GM18868 (cell line): Measurements from ENCODE around the gene SGSM1.
"Not testable (repeated sequence)": the region's sequence is repeated elsewhere in the genome, so short reads cannot be mapped to it uniquely, and the experiment has no call there.

Experiments
- ATAC-seq: cut with Tn5 transposase; IDR thresholded peaks from one replicate; pipeline ENCODE4 v1.9.1; 2021; ENCODE audit warnings: mild to moderate bottlenecking, moderate library complexity; ENCODE audit not compliant: unreplicated experiment

Gene SGSM1

DNA sequence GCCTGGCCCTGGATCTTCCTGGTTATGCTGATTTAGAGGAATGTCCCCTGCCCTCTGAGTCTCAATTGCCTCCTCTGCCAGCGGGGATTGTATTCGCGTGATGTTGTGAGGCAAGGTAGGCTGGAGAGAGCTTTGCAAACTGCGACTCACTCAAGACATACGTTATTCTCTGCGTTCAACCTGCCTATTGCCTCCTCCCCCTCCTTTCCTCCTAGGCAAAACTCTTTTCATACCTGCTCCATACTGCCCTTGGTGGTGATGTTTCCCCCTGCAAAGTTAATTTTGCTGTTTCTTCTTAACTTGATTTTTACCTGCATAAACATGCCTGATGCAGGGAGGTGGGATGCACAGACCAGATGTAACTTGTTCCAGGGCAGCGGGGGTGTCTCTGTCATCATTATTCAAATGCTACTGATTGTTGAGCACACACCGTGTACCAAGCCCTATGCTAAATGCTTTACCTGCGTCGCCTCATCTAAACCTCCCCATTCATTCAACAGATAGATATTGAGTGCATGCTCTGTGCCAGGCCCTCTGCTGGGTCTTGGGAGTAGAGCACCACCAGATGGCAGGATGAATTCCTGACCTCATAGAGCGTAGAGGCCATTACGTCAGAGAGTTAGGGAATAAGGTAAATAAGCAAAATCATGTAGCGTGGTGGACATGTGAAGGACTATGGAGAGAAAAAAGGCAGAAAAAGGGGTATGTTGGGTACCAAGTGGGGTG, 29.0 kb downstream of the SGSM1 start:
- ATAC-seq: no peak

DNA sequence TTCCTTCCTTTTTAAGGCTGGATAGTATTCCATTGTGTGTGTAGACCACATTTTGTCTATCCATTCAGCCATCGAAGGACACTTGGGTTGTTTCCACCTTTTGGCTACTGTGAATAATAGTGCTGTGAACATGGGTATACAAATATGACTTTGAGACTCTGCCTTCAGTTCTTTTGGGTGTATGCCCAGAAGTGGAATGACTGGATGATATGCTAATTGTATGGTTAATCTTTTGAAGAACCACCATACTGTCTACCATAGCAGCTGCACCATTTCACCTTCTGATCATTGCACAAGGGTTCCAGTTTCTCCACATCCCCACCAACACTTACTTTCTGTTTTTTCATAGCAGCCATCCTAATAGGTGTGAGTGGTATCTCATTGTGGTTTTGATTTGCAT, 30.3 kb downstream of the SGSM1 start:
- ATAC-seq: no peak

DNA sequence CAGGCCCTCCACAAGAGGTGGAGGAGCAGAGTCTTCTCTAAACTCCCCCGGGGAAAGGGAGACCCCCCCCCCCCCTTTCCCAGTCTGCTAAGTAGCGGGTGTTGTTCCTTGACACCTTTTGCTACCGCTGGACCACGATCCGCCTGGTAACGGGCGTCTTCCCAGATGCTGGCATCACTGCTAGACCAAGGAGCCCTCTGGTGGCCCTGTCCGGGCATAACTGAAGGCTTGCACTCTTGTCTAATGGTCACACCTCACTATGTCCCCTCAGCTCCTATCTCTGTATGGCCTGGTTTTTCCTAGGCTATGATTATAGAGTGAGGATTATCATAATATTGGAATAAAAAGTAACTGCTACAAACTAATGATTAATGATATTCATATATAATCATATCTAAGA, 31.5 kb downstream of the SGSM1 start:
- ATAC-seq: not testable (repeated sequence)

DNA sequence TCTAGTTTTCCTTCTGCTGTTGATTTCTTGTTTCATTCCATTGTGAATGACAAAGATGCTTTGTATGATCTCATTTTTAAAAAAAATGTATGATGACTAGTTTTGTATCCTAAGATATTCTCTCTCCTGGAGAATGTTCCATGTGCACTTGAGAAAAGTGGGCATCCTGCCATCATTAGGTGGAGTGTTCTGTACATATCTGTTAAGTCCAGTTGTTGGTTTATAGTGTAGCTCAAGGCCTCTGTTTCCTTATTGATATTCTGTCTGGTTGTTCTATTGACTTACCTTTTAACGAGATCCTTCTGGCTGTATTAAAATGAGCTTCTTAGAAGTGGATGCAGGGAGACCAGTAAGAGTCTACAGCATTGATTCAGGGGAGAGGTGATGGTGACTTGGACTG, 35.2 kb downstream of the SGSM1 start:
- ATAC-seq: no peak

DNA sequence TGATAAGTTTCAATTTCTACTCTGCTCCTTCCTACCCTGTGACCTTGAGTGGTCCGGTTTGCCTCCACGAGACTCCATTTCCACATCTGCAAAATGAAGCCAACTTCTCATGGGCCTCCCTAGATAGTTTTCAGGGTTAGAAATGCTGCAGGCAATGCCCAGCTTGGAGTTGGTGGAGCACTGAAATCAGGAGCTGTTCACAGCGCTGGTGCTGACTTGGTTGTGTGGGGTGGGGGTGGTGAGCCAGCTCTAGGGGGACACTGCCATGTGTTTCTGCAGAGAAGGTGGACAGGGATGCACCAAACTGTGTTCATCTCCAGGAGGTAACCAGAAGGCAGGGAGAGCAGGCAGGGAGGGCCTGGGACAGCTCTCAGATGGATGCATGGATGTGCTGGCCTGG, 37.0 kb downstream of the SGSM1 start:
- no peak for ATAC-seq

DNA sequence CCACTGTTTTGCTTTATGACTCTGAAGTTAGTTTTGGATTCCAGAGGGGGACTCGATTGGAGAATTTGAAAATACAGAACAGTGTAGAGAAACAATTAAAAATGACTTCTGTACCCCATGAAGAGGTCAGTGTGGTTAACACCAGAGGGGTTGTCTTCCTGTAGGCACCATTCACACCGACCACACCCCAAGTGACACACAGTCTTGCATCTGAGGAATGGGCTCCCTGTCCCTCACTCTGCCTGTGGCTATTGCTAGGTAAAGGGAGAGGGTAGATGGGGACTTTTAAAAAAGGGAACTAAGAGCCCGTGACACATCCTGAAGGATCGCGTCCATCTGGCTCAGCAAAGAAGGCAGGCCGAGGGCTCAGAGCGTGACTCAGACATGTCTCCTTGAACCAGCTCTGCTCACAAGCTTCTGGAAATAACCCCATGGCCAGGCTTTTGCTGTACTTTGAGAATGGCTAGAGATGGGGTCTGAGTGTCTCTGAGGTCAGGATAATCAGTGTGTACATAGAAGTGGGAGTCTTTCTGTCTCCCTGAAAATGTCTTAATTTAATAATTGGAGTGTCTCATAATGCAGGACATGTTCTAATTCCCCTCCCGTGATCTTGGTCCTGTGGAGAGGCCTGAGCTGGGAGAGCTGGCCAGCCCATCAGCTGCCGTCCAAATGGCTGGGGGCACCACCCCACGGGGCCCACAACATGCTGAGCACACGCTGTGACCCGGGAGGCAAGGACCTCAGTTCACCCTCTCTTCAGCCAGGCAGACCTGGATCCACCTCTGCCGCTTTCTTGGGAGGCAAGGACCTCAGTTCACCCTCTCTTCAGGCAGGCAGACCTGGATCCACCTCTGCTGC, 39.3 kb downstream of the SGSM1 start:
- ATAC-seq: no peak

DNA sequence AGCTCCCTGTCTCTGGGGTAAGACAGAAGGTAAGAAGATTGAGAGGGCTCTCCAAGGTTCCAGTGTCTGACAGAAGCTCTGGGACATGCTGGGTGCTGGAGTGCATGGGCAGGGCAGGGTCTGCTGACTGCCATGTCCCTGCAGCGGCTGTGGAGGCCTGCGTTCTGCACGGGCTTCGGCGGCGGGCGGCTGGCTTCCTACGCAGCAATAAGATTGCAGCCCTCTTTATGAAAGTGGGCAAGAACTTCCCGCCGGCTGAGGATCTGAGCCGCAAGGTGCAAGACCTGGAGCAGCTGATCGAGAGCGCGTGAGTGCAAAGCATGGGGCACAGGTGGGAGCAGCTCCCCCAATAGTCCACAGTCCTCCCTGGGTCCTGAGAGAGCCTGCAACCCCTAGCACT, 41.5 kb downstream of the SGSM1 start:
- ATAC-seq: no peak

DNA sequence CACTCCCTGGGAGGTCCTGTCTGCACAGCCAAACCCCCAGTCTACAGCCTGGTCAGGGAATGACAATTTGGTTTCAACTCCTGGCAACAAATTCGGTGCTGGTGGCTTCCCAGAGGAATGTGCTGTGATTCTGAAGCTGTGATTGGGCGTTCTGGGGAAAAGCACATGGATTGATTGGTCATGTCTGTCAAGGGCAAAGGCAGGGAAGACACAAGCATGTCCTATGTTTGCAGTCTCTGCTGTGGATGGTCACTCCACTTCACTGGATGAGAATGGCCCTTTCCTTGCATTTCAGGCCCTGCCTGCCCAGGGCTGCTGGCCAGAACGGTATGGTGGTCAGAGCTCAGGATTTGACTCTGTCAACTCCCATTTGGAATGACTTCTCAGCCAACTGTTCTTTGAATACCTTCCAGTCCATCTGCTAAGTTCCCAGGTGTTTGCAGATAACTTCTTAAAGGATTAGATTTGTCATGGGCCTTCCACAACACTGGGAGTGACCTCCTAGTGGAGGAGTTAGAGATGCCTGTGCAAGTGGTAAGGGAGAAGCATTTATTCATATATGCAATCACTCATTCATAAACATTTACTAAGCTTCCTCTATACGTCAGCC, 42.7 kb downstream of the SGSM1 start:
- no peak for ATAC-seq

DNA sequence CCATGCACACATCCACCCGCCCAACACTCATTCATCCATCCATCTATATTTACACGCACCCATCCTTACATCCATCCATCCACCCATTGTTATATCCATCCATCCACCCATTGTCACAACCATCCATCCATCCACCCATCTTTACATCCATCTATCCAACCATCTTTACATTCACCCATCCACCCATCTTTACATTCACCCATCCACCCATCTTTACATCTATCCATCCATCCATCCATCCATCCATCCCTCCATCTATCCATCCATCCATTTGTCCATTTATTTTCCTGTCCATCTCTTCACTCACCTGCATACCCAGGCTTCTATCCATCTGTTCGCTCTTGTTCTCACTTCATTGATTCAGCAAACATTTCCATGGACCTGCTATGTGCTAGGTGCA, 49.8 kb downstream of the SGSM1 start:
- no peak for ATAC-seq

DNA sequence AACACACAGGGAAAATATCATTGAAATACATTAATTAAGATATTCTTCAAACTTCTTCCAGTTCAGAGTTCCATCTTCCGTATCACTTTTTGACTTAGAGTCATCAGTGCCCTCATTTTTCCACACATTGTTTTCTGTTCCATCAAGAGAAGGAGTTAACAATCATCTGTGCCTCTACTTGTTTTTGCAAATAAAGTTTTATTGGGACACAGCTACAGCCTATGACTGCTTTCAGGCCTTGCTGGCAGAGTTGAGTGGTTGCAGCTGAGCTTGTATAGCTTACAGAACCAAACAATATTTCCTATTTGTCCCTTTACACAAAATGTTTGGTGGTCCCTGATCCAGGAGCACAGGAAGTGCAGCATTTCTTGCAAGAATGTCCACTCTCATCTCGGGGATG, 51.6 kb downstream of the SGSM1 start:
- ATAC-seq: no peak

DNA sequence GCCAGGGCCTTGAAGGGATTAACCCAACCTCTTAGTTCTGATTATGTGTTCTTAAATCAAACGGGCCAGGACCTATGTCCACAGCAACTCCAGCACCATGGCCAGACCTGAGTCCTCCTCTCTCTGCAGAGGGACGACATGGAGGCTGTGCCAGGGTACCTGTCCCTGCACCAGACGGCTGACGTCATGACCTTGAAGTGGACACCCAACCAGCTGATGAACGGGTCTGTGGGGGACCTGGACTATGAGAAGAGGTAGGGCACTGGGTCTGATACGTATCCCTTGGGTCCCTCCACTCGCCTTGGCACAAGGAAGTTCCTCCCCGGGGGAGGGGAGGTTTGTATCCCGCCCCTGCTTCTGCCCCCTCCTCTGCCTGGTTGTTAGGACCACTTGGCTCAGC, 53.6 kb downstream of the SGSM1 start:
- no peak for ATAC-seq

DNA sequence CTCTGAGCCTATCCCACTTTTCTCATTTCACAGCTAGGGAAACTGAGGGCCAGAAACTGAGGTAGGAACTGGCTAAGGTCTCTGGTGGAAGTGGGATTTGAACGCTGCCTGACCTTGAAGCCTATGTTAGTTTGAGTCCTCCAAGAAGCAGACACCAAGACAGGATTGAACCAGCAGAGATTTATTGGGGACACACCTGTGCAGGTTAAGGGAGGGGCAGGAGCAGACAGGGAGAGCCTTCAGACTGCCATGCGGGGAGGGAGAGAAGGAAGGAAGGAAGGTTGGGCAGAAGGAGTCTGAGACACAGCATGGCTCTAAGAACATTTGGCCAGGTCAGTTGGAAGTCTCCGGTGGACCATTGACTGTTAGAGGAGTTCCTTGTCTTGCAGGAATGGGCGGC, 59.5 kb downstream of the SGSM1 start:
- ATAC-seq: no peak

DNA sequence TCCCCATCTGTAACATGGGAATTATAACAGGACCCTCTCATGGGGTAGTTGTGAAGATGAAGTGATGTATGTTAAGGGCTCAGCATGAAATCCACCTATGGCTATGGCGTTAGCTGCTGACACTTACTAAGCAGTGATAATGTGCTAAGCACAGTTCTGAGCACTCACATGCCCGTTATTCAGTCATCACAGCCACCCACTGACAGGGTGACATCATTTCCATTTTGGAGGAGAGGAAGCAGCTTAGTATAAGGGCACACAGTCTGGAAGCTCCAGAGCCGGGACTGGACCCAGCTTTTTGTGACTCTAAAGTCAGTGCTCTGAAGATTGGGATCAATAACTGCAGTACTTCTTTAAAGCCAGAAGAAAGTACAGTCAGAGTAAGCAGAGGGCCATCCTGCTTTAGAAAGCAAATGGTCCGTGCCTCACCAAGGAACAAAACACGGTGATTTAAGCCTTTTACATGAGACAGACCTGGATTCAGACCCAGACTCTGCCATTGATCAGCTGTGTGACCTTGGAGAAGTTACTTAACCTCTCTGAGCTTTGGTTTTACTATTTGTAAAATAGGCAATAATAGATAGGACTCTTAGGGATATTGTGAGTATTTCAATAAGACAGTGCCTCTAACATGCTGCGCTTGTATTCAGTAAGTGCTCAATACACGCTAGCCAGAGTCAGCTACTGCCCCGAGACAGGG, 61.5 kb downstream of the SGSM1 start:
- no peak for ATAC-seq

DNA sequence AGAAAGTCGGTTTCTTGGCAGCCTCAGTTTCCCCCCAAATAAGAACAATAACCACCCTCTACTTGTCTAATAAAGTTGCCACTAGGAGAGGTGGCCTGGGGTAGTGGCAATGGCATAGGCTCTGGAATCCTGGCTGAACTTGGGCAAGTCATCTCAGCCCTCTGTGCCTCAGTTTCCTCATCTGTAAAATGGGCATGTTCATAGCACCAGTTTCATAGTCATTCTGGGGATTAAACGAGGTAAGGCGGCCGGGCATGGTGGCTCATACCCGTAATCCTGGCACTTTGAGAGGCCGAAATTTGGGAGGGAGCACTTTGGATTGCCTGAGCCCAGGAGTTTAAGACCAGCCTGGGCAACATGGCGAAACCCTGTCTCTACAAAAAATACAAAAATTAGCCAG, 63.0 kb downstream of the SGSM1 start:
- ATAC-seq: no peak

DNA sequence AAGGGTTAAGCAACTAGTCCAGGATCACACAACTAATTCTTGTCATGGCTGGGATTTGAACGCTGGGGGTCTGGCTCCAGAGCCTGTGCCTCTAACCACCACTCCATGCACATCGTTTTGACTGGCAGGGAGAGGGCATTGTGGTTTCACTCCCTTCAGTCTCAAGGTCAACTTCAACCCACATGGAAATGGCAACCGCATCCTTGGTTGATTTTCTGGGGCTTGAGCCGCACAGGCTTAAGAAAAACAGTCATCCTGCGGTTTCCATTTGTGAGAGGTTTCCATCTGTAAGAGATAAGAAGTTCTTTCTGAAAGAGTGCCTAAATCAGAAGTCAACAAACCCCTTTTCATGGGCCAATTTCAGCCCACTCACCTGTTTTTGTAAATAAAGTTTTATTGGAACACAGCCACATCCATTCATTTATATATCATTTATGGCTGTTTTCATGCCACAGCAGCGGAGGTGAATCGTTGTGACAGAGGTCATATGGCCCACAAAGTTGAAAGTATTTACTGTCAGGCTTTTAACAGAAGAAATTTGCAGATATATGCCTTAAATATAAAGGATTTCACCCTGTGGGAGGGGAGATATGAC, 65.7 kb downstream of the SGSM1 start:
- no peak for ATAC-seq

DNA sequence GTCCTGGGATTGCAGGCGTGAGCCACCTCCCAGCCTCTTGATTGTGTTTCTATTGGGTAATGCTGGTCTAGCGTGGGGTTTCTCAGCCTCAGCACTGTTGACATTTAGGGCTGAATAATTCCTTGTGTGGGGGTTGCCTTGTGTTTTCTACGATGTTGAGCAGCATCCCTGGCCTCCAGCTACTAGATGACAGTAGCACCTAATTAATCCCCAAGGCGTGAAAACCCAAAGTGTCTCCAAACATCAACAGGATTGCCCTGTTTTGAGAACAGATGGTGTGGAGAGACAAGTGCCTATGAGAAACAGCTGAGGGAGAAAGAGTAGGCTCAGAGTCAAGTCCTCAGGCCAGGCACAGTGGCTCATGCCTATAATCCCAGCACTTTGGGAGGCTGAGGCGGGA, 67.2 kb downstream of the SGSM1 start:
- ATAC-seq: no peak

DNA sequence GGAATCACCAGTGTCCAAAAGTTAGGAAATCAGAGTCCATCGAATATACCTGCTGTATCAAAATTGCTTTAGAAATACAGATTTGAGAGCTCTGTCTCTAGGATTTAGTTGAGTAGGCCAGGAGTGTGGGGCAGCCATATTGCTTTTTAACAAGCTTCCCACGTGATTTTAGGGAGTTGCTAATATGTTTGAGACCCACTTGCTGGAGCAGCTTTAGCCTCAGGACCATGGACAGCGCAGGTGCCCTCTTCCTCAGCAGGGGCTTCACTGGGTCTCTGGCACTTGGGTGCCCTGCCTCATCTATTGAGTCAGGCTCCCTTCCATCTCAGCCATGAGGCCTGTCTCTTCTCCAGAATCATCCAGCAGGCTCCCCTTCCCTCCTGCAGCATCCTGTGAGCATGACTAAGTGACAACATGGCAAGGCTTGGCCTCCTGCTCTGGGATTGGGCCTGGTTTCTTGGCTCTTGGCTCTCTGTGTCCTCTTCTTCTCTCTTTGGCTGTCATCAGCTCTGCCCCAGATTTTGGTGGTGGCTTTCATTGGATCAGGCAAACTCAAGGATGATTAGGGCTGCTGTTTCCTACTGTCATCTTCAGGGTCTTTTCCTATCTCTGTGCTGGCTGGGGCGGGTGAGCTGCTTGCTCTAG, 70.0 kb downstream of the SGSM1 start:
- ATAC-seq: no peak

DNA sequence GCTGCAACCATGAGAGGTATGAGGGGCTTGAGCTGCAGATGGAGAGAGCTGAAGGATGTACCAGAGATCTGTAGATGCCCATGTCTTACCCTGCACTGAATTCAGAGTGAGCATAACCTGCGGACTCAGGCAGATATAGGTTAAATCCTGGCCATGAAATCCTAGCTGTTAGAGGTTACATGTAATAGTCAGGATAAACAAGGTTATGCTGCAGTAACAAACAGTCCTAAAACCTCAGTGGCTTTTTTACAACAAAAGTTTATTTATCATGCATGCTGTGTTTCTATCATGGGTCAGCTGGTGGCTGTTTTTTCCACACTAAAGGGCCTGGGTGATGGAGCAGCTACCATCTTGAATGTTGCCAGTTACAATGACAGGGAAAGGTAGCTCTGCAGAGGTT, 70.7 kb downstream of the SGSM1 start:
- ATAC-seq: no peak

DNA sequence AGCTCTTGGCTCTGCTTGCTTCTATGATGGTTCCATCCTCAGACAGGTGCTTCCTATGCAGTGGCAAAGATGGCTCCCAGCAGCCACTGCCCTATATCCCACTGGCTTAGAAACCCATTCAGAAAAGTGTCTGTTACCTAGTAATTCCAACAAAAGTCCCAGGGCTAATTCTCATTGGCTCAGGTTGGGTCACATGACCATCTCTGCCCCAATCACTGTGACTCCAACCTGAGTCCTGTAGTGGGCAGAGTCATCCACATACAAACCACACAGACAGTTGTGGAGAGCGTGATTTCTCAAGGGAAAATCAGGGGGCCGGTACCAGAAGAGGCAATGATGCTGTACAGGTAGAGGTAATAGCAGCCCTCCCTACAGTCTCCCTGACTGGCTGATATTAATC, 73.0 kb downstream of the SGSM1 start:
- no peak for ATAC-seq

DNA sequence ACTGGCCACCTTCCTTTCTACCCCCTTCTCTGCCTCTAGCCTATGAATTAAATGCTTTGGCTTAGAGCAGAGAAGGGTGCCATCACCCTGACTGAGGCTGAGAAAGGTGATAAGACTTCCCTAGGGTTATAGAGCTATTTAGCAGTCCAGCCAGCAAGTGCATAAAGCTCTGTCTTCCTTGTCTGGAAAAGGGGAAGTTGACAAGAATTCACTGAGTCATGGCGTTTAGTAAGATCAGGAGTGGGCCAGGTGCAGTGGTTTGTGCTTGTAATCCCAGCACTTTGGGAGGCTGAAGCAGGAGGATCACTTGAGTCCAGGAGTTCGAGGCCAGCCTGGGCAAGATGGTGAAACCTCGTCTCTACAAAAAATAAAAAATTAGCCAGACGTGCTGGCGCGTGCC, 77.4 kb downstream of the SGSM1 start:
- no peak for ATAC-seq

DNA sequence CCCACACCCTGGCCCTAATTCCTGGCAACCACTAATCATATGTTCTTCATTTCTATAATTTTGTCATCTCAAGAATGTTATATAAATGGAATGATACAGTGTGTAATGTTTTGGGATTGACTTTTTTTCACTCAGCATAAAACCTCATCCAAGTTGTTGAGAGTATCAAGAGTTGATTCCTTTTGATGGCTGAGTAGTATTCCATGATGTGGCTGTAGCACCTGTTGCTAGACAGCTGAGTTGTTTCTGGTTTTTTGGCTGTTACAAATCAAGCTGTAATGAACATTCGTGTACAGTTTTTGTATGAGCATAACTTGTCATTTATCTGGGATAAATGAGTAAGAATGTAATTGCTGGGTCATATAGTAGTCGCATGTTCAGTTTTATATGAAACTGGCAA, 81.2 kb downstream of the SGSM1 start:
- ATAC-seq: no peak
